Limb (tissue), 2 donors: ENCODE data around the gene ARHGAP27.
"Not testable (repeated sequence)": the region's sequence is repeated elsewhere in the genome, so short reads cannot be mapped to it uniquely, and the experiment has no call there.

Experiments
- DNase-seq, 2 donors: peaks; one replicate each; pipeline ENCODE4 v3.0.0-alpha.2; 2016; ENCODE audit errors: extremely low spot score in 2 of 2

ARHGAP27 gene, protein sequence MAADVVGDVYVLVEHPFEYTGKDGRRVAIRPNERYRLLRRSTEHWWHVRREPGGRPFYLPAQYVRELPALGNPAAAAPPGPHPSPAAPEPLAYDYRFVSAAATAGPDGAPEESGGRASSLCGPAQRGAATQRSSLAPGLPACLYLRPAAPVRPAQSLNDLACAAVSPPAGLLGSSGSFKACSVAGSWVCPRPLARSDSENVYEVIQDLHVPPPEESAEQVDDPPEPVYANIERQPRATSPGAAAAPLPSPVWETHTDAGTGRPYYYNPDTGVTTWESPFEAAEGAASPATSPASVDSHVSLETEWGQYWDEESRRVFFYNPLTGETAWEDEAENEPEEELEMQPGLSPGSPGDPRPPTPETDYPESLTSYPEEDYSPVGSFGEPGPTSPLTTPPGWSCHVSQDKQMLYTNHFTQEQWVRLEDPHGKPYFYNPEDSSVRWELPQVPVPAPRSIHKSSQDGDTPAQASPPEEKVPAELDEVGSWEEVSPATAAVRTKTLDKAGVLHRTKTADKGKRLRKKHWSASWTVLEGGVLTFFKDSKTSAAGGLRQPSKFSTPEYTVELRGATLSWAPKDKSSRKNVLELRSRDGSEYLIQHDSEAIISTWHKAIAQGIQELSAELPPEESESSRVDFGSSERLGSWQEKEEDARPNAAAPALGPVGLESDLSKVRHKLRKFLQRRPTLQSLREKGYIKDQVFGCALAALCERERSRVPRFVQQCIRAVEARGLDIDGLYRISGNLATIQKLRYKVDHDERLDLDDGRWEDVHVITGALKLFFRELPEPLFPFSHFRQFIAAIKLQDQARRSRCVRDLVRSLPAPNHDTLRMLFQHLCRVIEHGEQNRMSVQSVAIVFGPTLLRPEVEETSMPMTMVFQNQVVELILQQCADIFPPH

DNA sequence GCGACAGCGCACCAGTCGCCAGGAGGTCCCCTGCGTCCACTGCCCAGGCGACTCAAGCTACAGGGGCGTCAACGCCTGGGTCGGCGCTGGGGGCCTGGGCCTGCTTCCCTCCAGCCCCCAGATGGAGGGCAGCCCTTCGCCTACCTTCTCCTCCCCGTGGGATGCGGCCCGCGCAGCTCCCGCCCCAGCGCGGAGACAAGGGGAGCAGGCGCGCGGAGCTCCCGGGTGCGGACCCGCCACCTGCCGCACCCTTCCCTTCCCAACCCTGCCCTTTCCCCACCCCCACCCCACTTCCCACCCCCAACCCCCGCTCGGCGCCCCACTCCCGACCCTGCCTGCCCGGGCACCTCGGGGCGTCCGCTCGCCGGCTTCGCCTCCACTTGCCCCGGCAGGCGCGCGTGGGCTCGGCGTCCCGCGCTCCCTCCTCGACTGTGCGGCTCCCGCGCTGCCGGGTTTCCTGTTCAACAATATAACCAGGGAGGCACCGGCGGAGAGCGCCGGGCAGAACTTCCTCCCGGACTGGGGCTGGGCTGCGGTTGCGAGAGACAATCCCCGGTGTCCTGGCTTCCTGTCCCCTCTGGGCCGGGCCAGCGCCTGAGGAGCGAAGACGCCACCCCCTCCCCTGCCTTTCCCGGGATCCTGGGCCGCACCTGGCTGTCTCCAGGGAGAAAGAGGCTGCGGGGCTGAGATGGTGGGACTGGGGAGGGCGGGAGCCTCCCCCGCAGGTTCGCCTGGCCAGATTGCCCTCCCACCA is at the start of gene ARHGAP27:
TSS of gene ARHGAP27 (minus strand) at position 466 of the 754 bp plus-strand sequence. CDS start 2,591 bp downstream, outside the sequence.
- no peak for DNase-seq

DNA sequence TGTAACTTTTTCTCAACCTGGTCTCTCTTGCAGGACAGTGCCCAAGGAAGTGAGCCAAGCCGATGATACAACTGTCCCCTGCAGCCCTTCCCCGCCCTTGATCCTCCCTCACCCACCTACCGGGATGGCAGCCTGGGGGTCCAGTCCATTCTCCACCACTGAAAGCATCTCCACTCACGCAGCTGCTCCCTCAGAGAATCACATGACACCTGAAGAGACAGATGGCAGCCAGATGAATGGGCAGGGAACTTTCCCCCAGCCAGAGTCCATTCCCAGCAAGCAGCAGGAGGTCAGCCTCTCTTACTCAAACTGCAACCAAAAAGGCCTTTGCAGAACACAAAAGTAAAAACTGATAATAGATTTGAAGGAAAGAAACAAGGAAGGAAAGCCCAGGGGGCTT is 49.6 kb upstream of the ARHGAP27 start:
- not testable (repeated sequence) for DNase-seq

DNA sequence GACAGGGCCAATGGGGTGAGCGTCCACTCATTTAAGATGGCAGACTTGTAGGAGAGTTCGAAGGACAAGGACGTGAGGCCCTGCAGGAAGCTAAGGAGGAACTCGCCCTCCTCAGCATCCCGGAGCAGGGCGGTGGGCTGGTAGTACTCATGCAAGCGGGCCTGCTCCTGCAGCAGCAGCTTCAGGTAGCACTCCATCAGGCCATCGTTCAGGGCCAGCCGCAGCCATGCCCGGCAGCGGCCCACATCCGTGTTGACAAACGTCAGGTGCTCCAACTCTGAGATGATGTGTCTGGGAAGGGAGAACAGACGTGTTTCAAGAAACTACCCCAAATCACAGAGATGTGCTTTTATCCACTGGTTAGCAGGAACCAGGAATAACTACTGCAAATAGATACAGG is 42.8 kb upstream of the ARHGAP27 start:
- not testable (repeated sequence) for DNase-seq

DNA sequence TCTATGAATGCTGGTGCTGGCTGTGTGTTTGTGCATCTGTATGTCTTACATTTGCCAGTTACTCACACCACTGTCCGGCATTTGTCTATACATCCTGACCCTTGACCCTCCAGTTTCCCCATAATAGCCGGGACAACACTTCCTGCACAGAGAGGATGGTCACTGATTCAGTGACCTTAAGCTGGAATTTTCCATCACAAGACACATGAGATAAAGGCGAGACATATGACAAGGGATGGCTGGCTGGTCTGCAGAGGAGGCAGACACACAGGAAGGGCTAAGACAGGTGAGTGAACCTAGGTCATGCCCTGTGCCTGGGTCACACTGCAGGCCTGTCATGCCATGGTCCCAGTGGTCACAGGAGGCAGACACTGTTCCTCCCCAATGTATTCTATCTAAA is 39.6 kb upstream of the ARHGAP27 start:
- not testable (repeated sequence) for DNase-seq

DNA sequence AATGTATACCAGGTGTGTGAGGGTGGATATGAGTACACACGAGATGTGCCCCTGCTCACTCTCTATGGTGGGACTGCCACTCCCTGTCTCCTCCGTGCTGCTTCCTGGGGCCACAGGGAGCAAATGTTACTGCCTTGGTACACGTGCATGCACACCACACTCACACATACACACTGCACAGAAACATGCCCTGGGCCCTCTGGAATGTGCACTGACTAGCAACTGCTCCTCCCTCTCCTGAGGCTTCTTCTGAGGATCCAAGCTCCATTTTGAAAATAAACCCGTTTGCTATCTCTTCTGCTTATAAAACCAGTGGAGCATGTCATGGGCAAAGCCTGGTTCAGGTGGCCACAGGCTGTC is 36.5 kb upstream of the ARHGAP27 start:
- not testable (repeated sequence) for DNase-seq

DNA sequence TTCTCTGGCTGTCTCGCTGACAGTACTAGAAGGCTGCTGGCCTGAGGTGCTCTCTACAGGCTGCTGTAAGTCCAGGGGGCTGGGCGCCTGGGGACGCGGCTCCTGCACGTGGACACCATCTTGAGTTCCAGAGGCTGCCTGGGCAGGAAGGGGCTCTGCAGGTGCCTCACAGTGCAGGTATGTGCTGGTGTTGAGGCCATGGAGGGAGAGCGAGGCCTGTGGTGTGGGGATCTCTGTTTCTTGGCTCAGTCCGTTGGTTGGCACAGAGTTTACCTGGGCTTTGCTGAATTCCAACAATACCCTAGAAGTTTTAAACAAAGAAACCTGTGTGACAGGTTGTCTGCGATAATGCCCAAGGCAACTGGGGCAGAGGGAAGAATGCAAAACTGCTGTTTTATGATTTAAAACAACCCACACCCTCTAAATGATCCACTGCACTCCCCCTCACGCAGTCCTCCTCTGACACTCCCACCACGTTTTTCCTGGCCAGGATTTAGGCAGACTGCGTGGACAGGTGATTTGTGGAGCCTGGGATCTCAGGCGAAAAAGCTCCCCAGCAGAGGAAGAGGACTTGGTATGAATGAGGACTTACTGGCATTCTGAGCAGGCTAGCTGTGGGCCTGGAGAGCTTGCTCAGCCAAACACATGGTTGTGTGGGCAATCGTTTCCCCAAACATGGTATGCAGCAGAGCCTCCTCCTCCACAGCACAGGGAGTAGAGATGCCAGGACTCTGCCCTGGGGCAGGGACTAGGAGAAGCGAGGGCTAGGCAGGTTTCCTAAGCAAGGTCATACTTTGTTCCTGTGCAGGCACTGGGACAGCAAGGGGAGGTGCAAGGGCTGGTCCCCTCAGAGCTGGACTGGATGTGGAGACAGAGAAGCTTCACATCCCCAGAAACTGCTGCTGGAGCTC is 35.9 kb upstream of the ARHGAP27 start:
- DNase-seq = not testable (repeated sequence)

DNA sequence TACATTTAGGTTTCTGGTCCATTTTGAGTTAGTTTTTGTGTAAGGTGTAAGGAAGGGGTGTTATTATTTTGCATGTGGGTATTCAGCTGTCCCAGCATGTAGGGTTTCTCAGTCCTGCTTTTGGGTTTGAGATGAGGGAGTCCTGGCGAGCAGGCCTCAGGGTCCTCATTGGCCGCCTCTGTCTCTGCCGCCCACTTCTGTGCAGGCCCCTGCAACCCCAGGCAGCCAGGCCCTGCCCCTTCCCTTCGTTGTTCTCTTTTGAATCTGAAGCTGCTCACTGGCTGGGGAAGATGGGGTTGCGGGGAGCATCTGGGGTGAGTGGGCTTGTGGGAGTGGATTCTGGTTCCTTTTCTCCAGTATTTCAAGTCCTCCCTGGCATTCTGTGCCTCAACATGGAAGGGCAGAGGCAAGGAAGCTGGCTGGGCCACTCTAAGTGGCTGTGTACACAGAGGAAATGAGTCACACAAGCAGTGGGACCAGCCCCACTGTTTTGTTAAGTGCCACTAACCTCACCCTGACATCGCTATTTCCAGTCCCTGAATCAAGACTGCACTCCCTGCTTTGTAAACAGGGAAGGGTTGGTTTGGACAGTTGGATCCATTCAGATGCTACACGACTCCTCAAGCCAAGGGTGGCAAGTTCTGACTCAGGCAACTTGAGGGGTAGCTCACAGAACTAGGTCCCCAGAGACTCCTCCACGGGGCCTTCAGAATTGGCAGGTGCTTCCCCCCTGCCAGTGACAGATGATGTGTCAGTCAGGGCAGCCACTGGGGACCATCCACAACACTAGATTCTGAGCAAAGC is 29.1 kb upstream of the ARHGAP27 start:
- not testable (repeated sequence) for DNase-seq

DNA sequence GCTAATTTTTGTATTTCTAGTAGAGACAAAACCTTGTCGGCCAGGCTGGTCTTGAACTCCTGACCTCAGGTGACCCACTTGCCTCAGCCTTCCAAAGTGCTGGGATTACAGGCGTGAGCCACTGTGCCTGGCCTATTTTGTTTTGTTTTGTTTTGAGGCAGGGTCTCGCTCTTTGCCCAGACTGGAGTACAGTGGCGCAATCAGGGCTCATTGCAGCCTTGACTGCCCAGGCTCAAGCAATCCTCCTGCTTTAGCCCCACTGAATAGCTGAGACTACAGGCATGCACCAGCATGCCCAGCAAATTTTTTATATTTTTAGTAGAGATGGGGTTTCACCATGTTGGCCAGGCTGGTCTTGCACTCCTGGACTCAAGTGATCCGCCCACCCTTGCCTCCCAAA is 27.8 kb upstream of the ARHGAP27 start:
- DNase-seq = not testable (repeated sequence)

DNA sequence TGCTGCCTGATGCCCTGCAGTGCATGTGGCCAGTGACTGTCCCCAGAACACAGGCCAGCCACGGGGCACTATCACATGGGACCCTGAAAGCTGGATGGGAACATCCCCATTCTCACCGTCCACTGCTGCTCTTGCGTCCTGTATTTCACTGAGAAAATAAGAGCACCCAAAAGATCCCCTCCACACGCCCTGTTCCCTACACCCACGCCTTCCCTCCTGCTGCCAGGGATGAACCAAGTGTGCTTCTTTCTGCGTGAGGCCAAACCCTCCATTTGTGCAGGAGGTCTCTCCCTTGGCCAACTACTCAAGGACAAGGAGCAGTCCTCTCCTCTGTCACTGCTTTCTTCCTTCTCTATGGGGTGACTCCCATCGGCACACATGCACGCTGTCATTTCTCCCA is 21.7 kb upstream of the ARHGAP27 start:
- not testable (repeated sequence) for DNase-seq

DNA sequence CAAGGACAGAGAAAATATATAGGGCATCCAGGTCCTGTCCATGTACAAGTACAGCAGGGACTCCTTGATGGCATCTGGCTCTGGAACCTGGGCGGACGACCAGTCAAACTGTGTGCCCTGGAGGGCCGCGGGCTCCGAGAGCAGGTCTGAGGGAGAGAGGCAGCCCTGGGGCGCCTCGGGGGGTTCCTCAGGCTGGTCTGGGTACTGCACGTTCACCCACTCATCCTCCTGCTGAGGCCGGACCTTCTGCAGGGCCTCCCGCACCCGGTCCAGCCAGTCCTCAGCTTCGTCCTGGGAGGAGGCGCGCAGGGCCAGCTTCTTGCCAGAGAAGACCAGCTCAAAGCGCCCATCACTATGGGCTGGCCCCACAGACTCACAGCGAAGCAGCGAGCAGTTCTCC is 21.1 kb upstream of the ARHGAP27 start:
- DNase-seq = not testable (repeated sequence)

DNA sequence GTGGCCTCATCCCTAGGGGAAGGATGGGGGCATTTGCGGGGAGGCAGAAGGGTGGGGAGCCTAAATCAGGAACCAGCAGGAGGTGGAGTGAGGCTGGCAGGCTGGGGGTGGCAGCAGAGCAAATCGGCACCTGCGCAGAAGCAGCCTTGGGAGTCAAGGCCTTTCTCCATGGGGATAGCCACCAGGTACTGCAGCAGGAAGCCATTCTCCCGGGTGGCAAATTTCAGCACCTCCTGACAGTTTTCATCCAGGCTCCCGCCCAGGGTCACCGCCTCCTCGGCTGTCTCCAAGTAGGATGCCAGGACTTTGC is 20.5 kb upstream of the ARHGAP27 start:
- DNase-seq = not testable (repeated sequence)

DNA sequence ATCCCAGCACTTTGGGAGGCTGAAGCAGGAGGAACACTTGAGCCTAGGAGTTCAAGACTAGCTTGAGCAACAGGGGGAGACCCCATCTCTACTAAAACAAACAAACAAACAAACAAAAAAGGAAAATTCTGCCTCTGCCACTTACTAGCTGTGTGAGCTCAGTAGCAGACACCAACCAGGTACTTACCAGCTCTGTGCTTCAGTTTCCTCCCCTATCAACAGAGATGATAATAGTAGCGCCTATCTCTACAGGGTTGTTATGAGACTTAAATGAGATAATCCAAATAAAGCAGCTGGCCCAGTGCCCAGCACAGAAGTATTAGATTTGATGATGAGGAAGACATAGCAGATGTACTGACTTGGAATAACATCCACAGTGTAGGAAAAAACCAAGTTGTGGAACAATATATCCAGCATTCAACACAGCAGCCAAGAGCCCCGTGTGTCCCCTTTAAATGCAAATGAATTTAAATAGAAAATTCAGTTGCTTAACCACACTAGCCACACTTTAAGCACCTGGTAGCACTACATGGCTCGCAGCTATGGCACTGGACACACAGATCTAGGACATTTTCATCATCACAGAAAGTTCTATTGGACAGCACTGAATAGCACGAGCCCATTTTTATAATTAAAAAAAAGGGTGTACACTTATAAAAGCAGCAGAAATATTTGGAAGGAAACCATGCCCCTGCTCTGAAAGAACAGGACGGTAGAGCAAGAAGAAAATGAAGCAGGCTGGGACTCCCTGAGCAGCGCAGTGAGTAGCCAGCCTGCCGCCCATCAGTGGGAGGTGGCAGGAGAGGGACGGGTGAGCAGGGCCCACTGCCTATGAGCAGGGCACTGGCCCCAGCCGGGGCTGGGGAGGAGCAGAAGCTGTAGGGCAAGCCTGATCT is 19.9 kb upstream of the ARHGAP27 start:
- not testable (repeated sequence) for DNase-seq

DNA sequence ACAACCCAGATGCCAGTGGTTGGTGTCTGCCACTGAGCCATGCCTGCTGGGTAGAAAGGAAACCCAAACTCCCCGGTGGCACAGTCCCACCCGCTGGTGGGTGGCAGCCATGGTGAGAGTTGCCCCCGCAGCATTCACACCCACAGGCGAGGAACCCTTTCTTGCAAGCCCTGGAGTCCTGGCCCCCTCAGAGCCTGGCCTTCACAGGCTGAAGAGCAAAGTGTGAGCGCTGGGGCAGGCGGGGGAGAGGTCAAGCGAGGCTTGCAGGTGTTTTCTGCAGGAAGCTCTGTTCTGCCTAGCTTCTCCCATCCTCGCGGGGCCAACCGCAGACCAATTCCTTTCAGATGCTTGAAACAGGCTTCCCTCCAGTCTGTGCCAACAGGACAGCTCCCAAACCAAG is 19.0 kb upstream of the ARHGAP27 start:
- DNase-seq = not testable (repeated sequence)

DNA sequence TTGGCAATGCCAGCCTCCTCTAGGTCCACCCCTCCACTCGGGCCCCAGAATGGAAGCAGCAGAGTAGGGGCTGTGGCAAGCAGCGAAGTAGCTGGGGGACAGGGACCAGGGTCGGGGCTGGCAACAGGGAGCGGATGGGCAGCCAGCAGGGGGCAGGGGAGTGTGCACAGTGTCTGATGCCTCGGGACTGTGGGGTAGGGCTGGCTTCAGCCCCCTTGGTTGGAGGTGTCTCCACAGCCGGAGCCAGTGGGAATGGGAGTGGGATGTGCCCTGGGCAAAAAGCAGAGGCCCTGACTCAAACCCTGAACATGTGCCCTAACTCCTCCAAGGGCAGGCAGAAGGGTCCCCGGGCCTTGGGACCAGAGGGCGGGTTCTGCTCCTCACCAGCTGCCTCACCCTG is 18.5 kb upstream of the ARHGAP27 start:
- DNase-seq = no peak

DNA sequence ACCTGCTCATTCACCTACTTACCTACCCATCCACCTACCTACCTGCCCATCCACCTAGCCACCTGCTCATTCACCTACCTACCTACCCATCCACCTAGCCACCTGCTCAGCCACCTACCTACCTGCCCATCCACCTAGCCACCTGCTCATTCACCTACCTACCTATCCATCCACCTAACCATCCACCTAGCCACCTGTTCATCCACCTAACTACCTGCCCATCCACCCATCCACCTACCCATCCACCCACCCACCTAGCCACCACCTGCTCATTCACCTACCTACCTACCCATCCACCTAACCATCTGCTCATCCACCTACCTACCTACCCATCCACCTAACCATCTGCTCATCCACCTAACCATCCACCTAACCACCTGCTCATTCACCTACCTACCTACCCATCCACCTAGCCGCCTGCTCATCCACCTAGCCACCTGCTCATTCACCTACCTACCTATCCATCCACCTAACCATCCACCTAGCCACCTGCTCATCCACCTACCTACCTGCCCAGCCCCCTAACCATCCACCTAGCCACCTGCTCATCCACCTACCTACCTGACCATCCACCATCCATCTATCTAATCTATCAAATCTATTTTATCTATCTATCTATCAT is 17.1 kb upstream of the ARHGAP27 start:
- DNase-seq = not testable (repeated sequence)

DNA sequence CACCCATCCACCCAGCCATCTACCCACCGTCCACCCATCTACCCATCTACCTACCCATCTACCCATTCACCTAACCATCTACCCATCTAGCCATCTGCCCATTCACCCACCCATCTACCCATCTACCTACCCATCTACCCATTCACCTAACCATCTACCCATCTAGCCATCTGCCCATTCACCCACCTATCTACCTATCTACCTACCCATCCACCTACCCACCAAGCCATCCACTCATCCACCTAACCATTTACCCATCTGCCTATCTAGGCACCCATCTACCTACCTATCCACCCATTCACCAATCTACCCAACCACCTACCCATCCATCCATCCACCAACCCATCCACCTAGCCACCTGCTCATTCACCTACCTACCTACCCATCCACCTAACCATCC is 16.6 kb upstream of the ARHGAP27 start:
- not testable (repeated sequence) for DNase-seq

DNA sequence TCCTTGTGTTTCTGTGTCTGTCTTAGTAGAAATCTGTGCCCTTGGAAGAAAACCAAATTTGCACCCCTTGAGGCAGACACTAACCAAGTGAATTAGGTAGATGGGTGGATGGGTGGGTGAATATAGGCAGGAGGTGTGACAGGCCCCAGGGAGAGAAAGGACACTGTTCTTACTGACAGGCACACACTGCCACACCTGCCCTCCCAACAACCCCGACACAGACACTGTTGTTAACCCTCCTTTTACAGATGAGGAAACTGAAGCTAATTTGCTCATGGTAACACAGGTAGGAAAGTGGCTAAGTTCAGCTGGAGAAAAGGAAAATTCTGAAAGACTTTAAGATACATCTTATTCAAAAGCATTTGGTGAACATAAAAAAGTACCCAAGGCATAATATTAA is 15.8 kb upstream of the ARHGAP27 start:
- not testable (repeated sequence) for DNase-seq

DNA sequence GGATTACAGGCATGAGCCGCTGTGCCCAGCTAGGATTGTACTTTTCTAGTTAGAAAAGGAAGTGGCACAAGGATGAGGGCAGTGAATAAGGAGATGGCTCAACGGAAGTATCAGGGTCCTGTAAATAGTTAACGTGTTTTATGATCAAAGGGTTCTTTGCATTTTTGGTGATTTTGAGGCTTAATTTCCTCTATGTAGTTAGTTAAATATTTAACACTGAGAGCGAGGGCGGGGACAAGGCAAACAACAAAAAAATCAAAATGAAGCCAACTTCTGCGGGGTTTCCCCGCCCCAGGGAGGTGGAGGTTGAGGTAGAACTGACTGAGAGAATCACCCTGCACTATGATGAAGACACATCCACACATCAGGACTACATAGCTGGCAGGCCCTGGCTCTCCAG is 15.4 kb upstream of the ARHGAP27 start:
- DNase-seq = not testable (repeated sequence)
